HEK293 (cell line): ENCODE results near the gene APLP2.

Source experiments
- CTCF ChIA-PET: fragments of 350-600 bp; formaldehyde crosslinking; extraction: SDS; loops from one replicate; lab custom pipeline; 2021; ENCODE audit warnings: antibody characterized with exemption; lab: Yijun Ruan, JAX
- POLR2A ChIA-PET: fragments of 300-600 bp; formaldehyde crosslinking; extraction: SDS; loops from one replicate; lab custom pipeline; 2020; ENCODE audit warnings: antibody characterized with exemption, inconsistent platforms; lab: Yijun Ruan, JAX
- H3K27ac ChIP-seq: fragments of 200-500 bp; sonication (Bioruptor generic); 2 replicates; pipeline ENCODE4 v1.5.1; 2014; ENCODE audit warnings: low read depth, low read length, control low read depth, inconsistent platforms; ENCODE audit errors: extremely low read depth
- H3K36me3 ChIP-seq, 2 experiments: fragments of 200-500 bp in 1 of 2; sonication (Bioruptor generic) in 1 of 2; 1 replicate in 1 of 2; 2 replicates in 1 of 2; pipeline ENCODE4 v1.5.1; 2014 to 2017; ENCODE audit warnings: inconsistent platforms in 2 of 2, low read length in 2 of 2; ENCODE audit not compliant: control insufficient read depth in 2 of 2, insufficient read depth in 1 of 2
- H3K4me1 ChIP-seq: fragments of 200-500 bp; sonication (Bioruptor generic); 2 replicates; pipeline ENCODE4 v1.5.1; 2014; ENCODE audit warnings: mild to moderate bottlenecking, low read length, inconsistent platforms; ENCODE audit not compliant: control insufficient read depth, insufficient read depth
- H3K4me3 ChIP-seq: 2 replicates; pipeline ENCODE4 v1.5.1; 2011; ENCODE audit warnings: low read depth, mild to moderate bottlenecking, control low read depth, low read length, moderate library complexity
- H3K9me3 ChIP-seq: fragments of 200-500 bp; sonication (Bioruptor generic); 2 replicates; pipeline ENCODE4 v1.5.1; 2014; ENCODE audit warnings: low read depth, low read length, inconsistent platforms; ENCODE audit not compliant: control insufficient read depth, insufficient read depth
- EGR2 ChIP-seq: fragments of 450-650 bp; formaldehyde crosslinking; IDR thresholded peaks from 2 replicates; pipeline ENCODE4 v1.5.1; 2016; ENCODE audit warnings: low read depth, missing biosample characterization, missing genetic modification characterization
- HOXA7 ChIP-seq: sonication (generic); formaldehyde crosslinking; IDR thresholded peaks from 2 replicates; pipeline ENCODE4 v1.8.1; 2022; ENCODE audit warnings: missing genetic modification reagents, borderline replicate concordance
- HOXD13 ChIP-seq: sonication (generic); formaldehyde crosslinking; IDR thresholded peaks from 2 replicates; pipeline ENCODE4 v1.8.0; 2022; ENCODE audit warnings: missing genetic modification reagents, borderline replicate concordance
- PRDM2 ChIP-seq: fragments of 450-650 bp; formaldehyde crosslinking; IDR thresholded peaks from 2 replicates; pipeline ENCODE4 v1.5.1; 2016; ENCODE audit warnings: missing biosample characterization, missing genetic modification characterization, borderline replicate concordance
- SCRT1 ChIP-seq: fragments of 450-650 bp; formaldehyde crosslinking; IDR thresholded peaks from 2 replicates; pipeline ENCODE4 v1.5.1; 2016; ENCODE audit warnings: missing biosample characterization, missing genetic modification characterization, borderline replicate concordance
- ZBTB49 ChIP-seq: fragments of 450-650 bp; formaldehyde crosslinking; IDR thresholded peaks from 2 replicates; pipeline ENCODE4 v1.5.1; 2016; ENCODE audit warnings: missing biosample characterization, missing genetic modification characterization, low read depth
- ZBTB7A ChIP-seq: fragments of 450-650 bp; formaldehyde crosslinking; IDR thresholded peaks from 2 replicates; pipeline ENCODE4 v1.5.1; 2016; ENCODE audit warnings: low read depth, missing biosample characterization, missing genetic modification characterization
- ZFHX2 ChIP-seq: fragments of 450-650 bp; formaldehyde crosslinking; conservative IDR thresholded peaks from 2 replicates; pipeline ENCODE4 v1.5.1; 2016; ENCODE audit warnings: missing biosample characterization, missing genetic modification characterization
- ZNF121 ChIP-seq: fragments of 450-650 bp; formaldehyde crosslinking; IDR thresholded peaks from 2 replicates; pipeline ENCODE4 v1.5.1; 2016; ENCODE audit warnings: missing biosample characterization, missing genetic modification characterization
- ZNF2 ChIP-seq: fragments of 450-650 bp; formaldehyde crosslinking; IDR thresholded peaks from 2 replicates; pipeline ENCODE4 v1.5.1; 2016; ENCODE audit warnings: missing biosample characterization, missing genetic modification characterization
- ZNF202 ChIP-seq: fragments of 450-650 bp; formaldehyde crosslinking; IDR thresholded peaks from 2 replicates; pipeline ENCODE4 v1.5.1; 2016; ENCODE audit warnings: missing biosample characterization, missing genetic modification characterization, borderline replicate concordance
- ZNF350 ChIP-seq: fragments of 450-650 bp; formaldehyde crosslinking; IDR thresholded peaks from 2 replicates; pipeline ENCODE4 v1.5.0; 2017; ENCODE audit warnings: missing biosample characterization, mild to moderate bottlenecking, missing genetic modification characterization
- ZNF514 ChIP-seq: fragments of 450-650 bp; formaldehyde crosslinking; IDR thresholded peaks from 2 replicates; pipeline ENCODE4 v1.5.1; 2016; ENCODE audit warnings: missing biosample characterization, missing genetic modification characterization
- ZNF561 ChIP-seq: fragments of 450-650 bp; IDR thresholded peaks from 2 replicates; pipeline ENCODE4 v1.5.1; 2018; ENCODE audit warnings: missing biosample characterization, missing genetic modification characterization, borderline replicate concordance
- ZNF624 ChIP-seq: fragments of 450-650 bp; formaldehyde crosslinking; IDR thresholded peaks from 2 replicates; pipeline ENCODE4 v1.5.1; 2017; ENCODE audit warnings: missing biosample characterization, missing genetic modification characterization
- ZNF747 ChIP-seq: fragments of 450-650 bp; formaldehyde crosslinking; IDR thresholded peaks from 2 replicates; pipeline ENCODE4 v1.5.1; 2016; ENCODE audit warnings: missing biosample characterization, missing genetic modification characterization

The APLP2 gene

GRCh38 chr11:130187096-130187495, 117.4 kb downstream of the APLP2 start:
- POLR2A ChIA-PET: no interaction called here
- H3K4me3 ChIP-seq: no peak overlapping the region
- H3K27ac ChIP-seq: no peak overlapping the region
- TF ChIP-seq PRDM2 (tag by site-specific recombination): no peak
- peak; percentile 79 for TF ChIP-seq EGR2 (tag by site-specific recombination)
- peak; percentile 82 for TF ChIP-seq ZFHX2
- no peaks in the 10 kb centered on the region for H3K4me1 ChIP-seq
- H3K36me3 ChIP-seq: no peaks in the 10 kb centered on the region
- H3K9me3 ChIP-seq: no peaks in the 10 kb centered on the region
- CTCF ChIA-PET: no interaction called here

DNA sequence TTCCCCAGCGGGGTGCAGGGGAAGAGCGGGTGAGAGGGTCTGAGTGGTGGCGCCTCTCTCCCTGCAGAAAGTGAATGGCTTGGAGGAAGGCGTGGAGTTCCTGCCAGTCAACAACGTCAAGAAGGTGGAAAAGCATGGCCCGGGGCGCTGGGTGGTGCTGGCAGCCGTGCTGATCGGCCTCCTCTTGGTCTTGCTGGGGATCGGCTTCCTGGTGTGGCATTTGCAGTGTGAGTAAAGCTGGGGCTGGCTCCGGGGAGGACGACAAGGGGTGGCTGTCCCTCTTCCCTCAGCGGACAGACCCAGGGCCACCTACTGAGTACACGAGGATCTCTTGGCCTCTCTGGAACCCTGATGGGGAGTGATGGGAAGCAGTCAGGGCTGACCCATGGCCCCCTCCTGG, 118.4 kb downstream of the APLP2 start:
- Histone ChIP-seq H3K36me3 (no peaks in the 10 kb centered on the region), H3K4me1 (no peaks in the 10 kb centered on the region), H3K27ac (no peak overlapping the region), H3K9me3 (no peaks in the 10 kb centered on the region), H3K4me3 (no peak overlapping the region)
- no peak for TF ChIP-seq ZNF514 (tag by site-specific recombination)
- TF ChIP-seq ZNF121 (tag by site-specific recombination): no peak
- no peak for TF ChIP-seq SCRT1 (tag by site-specific recombination)
- TF ChIP-seq ZBTB49 (tag by site-specific recombination): no peak
- no peak for TF ChIP-seq ZNF561
- no peak for TF ChIP-seq HOXA7 (CRISPR knock-in tag)
- TF ChIP-seq ZNF624 (tag by site-specific recombination): no peak
- no peak for TF ChIP-seq HOXD13 (CRISPR knock-in tag)
- no peak for TF ChIP-seq ZNF747 (tag by site-specific recombination)
- no peak for TF ChIP-seq ZNF202 (tag by site-specific recombination)
- ChIA-PET POLR2A (no interaction called here), CTCF (no interaction called here)

- H3K4me3 ChIP-seq: no peak overlapping the region
- CTCF ChIA-PET: no interaction called here
- no peaks in the 10 kb centered on the region for H3K36me3 ChIP-seq
- H3K9me3 ChIP-seq: no peaks in the 10 kb centered on the region
- no peak for TF ChIP-seq ZNF2
- TF ChIP-seq ZNF350 (tag by site-specific recombination): no peak
- no peak for TF ChIP-seq ZBTB7A (tag by site-specific recombination)
- H3K4me1 ChIP-seq: no peaks in the 10 kb centered on the region
- H3K27ac ChIP-seq: no peak overlapping the region
- POLR2A ChIA-PET: no interaction called here
Measured at GRCh38 chr11:130188585-130189347, 119.1 kb downstream of the APLP2 start.
